HG03196 (cell line): Measurements from ENCODE around the gene FRMD5.
"Not testable (repeated sequence)": the region's sequence is repeated elsewhere in the genome, so short reads cannot be mapped to it uniquely, and the experiment has no call there.

Source experiments
- ATAC-seq: cut with Tn5 transposase; IDR thresholded peaks from one replicate; pipeline ENCODE4 v1.9.1; 2021; ENCODE audit not compliant: unreplicated experiment

The FRMD5 gene

DNA sequence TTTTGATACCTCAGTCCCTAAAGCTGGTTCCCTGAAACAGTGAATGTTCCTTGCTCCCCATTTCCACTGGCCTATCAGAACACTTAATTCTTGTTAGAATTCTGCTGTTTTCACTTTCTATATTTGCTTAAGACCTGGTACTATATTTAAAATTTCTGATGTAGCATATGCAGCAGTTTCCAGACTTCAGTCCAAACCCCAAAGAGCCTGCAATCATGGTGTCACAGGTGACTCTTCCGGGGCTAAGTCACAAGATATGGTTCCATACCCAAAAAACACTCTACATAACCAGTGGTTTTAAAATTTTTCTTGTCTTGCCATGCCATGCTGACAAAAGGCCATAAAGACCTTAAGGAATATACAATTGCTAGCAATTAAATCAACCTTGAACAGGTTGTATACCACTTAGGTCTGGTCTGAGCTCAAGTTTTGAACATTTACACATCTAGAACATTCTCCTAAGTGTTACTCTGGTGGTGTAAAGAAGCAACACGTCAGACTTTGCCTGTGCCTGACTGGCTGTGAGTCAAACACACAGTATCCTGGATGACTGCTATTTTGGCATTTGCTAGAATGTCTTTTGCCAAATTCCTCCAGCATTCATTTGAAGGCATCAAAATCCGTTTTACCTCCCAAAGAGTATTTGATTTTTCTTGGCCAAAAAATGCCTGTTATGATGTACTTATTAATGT lies 160.0 kb downstream of the FRMD5 start:
- ATAC-seq, result no peak

DNA sequence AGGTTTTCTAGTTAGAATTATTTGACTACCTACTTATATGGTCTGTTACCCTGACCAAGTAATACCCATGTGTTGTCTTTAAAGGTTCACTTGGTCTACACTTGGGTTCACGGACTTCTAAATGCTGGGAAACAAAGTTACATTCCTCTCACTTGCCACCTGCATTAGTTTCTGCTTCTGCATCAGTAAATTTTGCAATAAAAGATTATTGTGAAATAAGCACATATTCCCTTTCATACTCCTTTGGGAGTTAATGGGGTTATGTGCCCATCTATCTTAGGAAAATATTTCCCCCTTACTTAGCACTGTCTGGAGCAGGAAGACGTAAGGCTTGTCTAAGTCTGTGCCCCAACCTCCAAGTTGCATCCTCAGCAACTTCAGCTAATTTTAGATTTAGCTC lies 160.7 kb downstream of the FRMD5 start:
- ATAC-seq, result no peak

DNA sequence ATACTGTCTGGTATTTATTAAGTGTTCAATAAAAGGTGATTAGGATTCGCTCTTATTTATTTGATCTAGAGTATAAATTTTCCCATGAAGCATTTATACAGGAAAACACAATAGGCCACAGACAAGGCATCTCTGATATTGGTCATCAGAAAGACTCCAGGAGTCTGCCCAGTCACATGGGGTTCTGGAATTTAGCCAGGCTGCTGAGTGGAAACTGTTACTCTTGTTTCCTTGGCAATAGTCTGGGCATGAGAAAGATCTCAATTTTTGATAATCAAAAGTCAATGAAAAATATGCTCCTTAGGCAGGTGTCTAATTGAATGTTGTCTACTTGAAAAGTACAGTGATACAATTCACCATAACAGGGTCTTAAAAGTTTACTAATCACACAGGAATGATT lies 161.2 kb downstream of the FRMD5 start:
- ATAC-seq, result no peak

DNA sequence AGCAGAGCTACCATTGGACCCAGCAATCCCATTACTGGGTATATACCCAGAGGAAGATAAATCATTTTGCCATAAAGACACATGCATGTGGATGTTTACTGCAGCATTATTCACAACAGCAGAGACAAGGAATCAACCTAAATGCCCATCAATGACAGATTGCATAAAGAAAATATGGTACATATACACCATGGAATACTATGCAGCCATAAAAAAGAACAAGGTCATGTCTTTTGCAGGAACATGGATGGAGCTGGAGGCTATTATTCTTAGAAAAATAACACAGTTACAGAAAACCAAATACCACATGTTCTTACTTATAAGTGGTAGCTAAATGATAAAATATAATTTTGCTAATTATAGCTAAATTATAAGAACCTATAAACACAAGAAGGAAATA lies 162.3 kb downstream of the FRMD5 start:
- not testable (repeated sequence) for ATAC-seq

DNA sequence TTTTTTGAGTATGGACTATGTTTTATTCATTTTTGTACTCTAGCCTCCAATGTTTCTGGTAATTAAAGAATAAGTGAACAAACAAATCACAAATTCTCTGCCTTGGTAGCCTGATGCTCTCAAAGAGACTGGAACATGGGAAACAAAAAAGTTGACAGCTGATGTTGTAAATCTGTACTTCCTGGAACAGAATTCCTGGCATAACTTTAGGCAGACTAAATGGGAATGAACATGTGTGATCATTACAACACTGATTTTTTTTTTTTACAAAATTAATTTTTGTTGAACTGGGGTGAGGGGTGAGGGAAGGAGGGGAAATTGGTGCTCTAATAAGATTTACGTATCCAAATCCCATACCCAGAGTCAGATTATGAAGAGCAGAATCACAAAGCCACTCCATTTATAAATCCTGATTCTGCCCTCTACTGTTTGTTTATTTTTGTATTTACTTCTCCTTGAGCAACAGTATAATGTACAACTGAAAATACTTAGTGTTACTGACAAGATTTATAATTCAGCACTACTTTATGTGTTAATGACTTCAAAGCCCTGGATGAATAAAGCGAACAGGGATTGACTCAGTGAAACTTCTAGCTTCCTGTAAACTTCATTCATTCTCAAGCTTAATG lies 165.0 kb downstream of the FRMD5 start:
- ATAC-seq, result no peak

DNA sequence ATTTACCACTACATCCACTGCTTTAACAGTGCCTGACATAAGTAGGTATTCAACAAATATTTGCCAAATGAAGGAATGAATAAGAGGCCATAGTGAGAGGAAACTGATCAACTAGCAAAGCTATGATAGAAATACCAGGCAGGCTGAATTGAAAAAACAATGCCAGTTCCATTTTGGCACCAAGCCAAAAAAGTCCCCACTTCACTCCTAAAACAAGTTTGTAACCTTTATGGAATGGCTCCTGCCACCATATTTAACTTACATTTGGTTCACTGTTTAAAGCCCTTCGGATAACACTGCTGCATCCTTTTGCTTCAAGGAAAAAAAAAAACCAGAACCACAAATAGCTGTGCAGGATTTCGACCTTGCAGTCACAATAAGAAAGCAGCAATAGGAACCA lies 166.1 kb downstream of the FRMD5 start:
- no peak for ATAC-seq

DNA sequence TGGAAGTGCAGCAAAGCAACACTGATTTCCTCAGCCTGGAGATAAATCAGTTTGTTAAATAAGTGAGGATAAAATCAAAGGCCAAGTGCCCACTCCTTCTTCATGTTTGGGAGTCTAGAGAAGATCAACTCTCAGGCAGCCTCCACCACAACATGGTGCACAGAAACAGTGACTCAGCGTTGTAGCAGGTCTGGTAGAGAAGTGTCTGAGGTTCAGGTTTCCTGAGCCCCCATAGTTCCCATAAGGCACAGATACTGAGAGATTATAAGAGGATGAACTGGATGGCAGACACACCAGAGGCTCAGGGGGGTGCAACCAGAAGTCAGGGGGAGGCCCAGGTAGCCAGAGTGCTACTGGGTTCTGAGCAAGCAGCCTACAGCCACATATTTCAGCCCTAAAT lies 166.7 kb downstream of the FRMD5 start:
- no peak for ATAC-seq

DNA sequence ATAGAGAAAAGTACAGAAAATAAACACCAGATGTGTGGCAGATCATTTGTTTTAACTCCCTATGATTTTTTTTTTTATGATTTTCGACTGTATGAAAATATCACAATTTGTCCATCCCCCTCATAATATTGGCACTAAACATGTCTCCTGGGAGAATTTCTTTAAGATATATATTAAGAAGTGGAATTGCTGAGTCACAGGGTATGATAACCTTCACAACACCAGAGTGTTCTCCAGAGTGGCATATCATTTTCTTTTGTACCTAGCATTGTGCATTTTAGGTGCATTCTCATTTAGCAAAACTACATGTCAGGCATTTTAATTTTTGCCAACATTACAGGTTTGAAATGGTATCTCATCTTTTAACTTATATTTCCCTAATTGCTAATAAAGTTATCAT lies 170.9 kb downstream of the FRMD5 start:
- no peak for ATAC-seq

DNA sequence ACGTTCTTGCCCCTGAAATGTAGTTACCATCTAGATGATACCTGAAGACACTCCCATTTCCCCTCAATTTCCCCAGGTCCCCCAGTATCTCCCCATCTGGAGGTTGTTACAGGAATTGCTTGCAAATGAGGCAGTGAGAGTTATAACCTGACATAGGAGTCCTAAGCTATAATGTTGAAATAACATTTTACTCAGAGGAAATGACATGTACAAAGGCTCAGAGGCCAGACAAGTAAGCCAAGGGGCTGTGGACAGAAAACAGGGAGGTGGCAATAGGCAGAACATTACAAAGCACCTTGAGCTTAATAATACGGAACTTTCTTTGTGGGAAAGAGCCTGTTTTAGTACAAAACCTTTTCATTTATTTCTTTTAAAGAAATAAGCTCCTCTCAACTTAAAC lies 171.9 kb downstream of the FRMD5 start:
- ATAC-seq, result no peak

DNA sequence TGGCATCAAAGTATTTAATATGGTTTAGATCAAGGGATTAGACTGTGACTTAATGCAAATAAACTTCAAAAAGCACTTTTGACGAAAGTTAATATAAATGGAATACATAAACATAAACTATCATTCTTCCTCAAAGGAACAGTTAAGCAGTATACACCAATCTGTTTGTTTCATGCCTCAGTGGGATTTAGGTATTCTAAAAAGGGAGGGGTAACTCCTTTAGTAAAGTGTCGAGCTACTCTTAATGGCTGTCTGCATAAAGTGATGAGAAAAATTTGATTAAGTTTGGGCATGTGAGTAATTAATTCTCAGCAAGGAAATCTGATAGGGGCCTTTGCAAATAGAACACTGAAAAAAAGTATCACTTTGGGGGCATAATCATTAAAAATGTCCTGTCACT lies 176.9 kb downstream of the FRMD5 start:
- ATAC-seq, result no peak

DNA sequence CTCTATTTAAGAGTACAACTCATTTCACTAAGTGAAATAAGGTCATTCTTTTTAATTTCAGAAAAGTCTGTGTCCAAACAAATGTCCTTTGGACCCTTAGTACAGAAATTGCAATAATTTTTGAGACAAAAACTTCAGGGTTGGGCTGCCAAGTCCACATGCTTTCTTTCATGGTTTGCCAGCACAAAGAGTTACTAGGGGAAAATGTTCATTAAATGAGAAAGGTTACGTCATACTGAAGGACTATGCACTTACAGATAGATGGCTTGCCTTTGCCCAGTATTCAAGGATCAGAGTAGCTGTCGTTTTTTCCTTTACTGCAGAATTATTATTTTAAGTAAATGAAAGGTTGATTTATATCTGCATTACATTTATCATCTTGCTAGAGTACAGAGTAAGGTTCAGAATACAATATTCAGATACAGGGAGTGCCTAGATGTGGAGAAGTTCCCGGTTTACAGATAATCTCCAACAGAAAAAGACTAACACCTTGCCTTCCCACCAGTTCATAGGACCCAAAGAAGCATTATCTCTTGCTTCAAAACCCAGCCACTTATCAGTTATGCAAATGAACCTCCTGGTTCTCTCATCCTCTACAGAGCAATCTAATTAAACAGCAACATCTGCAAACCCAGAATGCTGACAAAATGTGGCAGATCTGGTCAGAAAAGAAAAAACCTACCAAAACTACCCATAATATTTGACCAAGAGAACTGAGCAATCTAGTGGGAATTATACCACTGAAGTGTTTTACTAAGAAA lies 179.3 kb downstream of the FRMD5 start:
- no peak for ATAC-seq

DNA sequence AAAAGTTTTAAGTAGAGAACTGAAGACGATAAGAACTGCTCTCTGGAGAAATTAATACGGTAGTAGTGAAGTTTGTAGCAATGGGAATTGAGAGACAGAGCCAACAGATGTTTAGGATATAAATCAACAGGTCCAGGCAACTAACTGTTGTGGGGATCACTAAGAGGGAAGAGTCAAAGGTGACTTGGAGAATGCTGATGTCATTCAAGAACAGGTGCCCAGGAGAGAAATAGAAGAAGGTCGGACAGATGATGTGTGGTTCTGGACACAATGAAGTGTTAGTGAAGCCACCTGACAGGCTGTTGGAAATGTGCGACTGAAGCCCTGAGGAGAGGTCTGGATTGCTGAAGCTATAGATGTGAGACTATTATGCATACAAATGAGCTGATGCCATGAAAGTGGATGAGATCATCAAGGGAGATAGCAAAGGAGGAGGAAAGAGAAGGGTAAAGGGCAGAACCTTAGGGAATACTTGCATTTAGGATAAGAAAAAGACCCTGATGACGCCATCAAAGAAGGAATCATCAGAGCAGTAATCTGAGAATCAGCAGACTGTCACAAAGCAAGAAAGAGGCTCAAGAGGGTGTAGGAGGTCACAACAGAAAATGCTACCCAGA lies 183.7 kb downstream of the FRMD5 start:
- no peak for ATAC-seq

DNA sequence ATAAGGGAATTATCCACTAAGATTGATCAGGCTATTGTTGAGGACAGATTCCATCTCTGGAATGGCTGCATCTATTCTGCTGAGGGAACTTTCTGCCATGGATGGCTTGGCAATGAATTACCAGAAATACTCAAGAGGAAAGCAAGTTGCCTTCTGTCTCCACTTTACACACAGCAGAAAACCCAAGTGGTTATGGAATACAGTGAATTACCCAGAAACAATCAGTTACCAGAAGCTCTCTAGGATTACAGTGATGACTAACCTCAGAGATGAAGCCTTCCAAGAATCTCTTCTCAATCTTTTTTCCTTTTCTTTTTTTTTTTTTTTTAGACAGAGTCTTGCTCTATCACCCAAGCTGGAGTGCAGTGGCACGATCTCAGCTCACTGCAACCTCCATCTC lies 185.0 kb downstream of the FRMD5 start:
- no peak for ATAC-seq

DNA sequence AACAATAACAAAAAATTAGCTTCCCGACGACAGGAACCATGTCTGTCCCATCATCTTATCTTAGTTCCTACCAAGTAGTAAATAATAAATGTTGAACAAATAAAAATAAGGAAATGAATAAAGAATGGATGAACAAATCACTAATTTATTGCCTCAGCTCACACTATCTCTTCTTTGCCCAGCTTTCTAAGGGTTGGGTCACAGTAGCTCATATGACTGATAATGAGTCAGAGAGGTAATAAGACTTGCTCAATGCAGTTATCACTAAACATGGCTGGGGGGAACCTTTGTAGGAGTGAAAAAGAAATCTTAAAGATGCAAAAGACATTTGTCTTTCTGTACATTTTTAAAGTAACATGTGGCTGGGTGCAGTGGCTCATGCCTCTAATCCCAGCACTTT lies 186.0 kb downstream of the FRMD5 start:
- ATAC-seq, result no peak

DNA sequence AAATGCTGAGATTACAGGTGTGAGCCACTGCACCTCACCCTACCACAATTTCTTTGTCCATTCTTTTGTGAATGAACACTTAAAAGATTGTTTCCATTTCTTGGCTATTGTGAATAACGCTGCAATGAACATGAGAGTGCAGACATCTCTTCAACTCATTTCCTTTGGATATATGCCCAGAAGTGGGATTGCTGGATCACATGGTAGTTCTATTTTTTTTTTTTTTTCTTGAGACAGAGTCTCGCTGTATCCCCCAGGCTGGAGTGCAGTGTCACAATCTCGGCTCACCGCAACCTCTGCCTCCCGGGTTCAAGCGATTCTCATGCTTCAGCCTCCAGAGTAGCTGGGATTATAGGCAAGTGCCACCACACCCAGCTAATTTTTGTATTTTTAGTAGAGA lies 194.8 kb downstream of the FRMD5 start:
- not testable (repeated sequence) for ATAC-seq

DNA sequence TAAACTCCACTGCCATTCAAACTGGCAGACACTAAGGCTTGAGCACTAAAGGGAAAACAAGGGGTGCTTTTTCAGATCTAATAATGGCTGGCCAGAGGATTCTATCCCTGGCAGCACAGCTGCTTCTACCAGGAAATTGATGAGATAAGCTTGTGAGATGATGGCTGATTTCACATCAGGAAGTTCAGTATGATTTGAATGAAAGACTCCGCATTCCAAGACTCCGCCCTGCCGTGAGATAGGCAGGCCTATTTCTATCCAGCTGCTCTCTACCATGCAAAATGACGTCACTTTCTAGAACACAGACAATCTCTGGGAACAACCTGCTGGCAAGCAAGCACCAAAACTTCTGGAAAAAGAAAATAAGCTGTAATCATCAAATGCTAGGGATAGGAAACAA lies 196.5 kb downstream of the FRMD5 start:
- no peak for ATAC-seq

DNA sequence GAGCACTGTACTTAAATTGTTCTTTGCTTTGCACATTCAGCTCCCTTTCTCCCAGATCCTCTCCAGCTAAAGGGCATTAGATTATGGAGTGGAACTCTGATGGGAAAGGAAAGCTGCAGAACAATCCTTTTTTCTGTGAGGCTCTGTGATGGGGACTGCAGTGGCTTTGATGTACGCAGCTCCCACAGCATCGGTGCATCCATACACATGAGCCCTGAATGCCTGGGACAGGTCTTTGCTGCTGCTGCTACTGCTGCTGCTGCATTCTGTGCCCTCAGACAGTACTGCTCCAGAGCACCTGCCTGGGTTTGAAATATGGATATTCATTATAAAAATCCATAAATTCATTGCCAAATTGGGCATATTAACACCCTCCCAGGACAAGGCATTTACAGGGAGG lies 203.9 kb downstream of the FRMD5 start:
- ATAC-seq, result no peak

DNA sequence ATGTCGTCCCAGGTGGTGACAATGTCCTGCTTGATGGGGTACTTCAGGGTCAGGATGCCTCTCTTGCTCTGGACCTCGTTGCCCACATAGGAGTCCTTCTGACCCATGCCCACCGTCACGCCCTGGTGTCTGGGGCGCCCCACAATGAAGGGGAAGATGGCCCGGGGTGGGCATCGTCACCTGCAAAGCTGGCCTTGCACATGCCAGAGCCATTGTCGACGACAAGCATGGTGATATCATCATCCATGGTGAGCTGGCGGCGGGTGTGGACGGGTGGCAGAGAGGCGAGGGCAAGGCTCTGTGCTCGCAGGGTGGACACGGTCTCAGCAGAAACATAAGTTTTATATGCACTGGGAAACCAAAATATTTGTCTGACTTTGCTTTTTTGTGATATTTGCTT lies 205.1 kb downstream of the FRMD5 start:
- ATAC-seq, result no peak

DNA sequence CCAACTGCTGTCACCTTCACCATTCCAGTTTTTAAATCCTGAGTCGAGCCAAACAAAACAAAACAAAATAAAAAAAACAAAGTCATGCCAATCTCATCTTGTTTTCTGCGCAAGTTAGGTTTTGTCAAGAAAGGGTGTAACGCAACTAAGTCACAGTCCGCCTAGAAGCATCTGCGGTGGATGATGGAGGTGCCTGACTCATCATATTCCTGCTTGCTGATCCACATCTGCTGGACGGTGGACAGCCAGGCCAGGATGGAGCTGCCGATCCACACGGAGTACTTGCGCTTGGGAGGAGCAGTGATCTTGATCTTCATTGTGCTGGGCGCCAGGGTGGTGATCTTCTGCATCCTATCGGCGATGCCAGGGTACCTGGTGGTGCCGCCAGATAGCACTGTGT lies 206.2 kb downstream of the FRMD5 start:
- no peak for ATAC-seq

DNA sequence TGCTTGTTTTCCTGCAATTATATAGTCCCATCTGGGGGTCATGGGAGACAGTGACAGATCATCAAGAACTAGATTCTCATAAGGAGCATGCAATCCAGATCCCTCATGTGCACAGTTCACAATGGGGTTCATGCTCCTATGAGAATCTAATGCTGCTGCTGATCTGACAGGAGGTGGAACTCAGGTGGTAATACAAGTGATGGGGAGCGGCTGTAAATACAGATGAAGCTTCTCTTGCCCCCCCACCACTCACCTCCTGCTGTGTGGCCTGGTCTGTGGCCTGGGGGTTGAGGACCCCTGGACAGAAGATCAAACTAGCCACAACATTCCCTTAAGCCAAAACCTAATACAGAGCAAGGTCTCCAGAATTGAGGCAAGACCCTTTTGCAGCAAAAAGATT lies 207.1 kb downstream of the FRMD5 start:
- ATAC-seq, result no peak

DNA sequence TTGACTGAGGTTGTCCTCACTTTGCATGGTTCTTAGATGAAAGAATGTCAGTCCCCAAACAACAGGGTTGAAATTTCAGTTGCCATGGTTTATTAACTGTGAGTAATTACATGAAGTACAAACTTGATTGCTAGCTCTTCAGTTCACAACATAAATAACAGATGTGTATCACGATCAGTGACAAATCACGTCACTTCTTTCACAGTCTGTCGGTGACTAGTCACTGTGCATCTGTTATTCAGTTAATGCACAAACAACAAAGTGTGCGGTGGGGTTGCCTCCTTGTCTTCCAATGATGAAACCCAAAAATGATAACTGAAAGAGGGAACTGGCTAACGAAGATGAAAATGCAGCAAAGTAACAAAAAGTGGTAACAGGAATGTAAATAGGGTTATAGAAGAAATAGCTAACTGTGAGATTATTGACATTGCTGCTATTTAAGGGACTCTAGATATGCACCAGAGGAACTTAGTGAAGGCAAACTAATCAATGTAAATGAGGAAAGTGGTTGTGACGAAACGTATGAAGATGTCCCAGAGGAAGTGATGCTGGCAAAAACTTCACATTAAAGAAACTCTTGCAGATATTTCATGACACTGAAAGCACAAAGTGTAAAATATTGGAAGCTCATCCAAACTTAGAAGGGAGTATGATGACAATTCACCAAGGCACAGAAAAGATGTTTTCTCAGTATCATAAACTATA lies 208.9 kb downstream of the FRMD5 start:
- ATAC-seq, result no peak
